ENCODE results near the gene KLHL30. TPM values are rescaled to one million over a fixed set of nuclear protein-coding genes. Genes with fewer than 3 reads are reported as not detected.

The KLHL30 gene, protein sequence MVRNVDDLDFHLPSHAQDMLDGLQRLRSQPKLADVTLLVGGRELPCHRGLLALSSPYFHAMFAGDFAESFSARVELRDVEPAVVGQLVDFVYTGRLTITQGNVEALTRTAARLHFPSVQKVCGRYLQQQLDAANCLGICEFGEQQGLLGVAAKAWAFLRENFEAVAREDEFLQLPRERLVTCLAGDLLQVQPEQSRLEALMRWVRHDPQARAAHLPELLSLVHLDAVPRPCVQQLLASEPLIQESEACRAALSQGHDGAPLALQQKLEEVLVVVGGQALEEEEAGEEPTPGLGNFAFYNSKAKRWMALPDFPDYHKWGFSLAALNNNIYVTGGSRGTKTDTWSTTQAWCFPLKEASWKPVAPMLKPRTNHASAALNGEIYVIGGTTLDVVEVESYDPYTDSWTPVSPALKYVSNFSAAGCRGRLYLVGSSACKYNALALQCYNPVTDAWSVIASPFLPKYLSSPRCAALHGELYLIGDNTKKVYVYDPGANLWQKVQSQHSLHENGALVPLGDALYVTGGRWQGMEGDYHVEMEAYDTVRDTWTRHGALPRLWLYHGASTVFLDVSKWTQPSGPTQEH
- total RNA-seq: not detected in 2 replicates

DNA sequence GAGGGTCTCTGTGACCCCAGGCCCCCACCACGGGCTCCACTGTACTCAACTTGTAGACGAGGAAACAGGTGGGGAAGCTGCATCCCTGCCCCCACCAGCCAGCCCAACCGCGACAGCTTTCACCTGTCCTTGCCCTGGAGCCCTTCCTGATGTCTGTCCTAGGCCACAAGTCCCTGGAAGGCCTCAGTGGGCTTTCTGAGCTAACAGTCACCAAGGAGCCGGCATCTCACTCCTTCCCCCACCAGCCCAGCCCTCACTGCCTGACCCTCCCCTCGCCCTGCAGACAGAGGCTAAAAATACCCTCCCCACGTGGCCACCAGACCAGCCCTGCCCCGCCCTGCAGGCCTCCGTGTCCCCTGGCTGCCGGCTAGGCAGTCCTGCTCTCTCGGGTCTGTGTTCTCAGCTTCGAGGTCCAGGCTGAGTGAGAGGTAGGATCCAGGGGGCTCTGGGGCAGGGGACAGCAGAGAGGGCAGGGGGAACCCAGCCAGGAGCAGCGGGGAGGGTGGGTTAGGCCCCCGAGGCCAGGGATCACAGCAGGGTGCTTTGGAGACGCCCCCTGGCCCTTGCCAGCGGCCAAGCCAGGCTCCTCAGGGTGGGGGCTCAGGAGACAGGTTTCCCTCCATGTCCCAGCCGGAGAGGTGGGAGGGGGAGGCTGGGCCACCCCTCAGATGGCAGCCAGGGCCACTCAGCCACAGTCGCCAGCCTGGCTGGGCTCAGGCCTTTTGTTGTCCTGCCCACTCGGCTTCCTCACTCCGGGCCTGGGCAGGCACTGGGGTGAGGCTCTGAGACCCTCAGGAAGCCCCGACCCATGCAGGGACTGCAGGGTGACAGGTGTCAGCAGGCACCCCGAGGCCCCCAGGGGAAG is at the start of gene KLHL30:
Gene KLHL30, plus strand, starts transcription at position 338 of the 865 bp plus-strand sequence. CDS start 2,087 bp downstream, outside the sequence.
- intact Hi-C loops (cut with micrococcal nuclease): loop anchor here (1.0 kb wide), 1 partner anchor 280 kb away; no protein-coding TSS in a partner anchor

- intact Hi-C loops (cut with micrococcal nuclease): no loop called here
Measured at GRCh38 chr2:238090887-238091286, 47.6 kb upstream of the KLHL30 start.

GRCh38 chr2:238091436-238092060 is 46.9 kb upstream of the KLHL30 start:
- intact Hi-C loops (cut with micrococcal nuclease): no loop called here

GRCh38 chr2:238092486-238093035 is 45.9 kb upstream of the KLHL30 start:
- intact Hi-C loops (cut with micrococcal nuclease): no loop called here

DNA sequence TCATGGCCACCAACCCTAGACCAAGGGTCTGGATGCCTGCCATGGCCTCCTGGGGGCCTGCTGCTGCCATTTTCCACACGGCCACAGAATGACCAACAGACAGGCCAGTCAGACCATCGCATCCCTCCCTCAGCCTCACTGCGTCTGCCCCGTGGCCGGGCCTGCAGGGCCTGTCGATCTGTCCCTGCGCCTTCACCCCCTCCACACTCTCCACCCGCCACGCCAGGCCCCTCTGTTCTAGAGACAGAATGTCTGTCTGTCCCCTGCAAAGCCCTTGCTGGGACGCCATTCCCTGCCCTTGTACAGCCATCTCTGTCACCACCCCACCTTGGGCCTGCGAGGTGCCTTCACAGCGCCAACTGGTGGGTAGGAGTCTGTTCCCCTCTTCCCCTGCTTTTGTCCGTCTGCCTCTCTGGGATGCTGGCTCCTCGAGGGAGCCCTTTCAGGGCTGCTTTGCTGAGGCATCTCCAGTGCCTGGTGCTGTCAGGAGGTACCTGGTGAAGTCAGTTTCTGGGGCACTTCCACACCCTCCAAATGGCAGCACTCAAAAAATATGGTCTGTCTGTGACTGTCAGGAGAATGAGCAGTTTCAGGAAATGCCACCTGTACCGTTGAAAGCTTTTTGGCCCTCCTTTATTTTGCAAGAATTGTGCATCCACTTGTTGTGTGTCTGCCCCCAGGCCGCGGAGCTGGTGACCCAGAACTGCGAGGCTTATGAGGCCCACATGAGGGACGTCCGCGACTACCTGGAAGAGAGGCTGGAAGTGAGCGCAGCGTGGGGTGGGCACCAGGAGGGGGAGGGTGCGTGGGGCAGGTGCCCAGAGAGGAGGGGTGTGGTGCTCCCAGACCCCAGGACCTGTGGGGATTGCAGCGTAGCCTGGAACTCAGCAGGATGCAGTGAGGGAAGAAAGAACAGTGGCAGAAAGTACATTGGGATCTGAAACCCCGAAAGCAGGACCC is 45.0 kb upstream of the KLHL30 start:
- intact Hi-C loops (cut with micrococcal nuclease): no loop called here

GRCh38 chr2:238094438-238095022 is 43.9 kb upstream of the KLHL30 start:
- intact Hi-C loops (cut with micrococcal nuclease): no loop called here

GRCh38 chr2:238095143-238095542 is 43.3 kb upstream of the KLHL30 start:
- intact Hi-C loops (cut with micrococcal nuclease): no loop called here

DNA sequence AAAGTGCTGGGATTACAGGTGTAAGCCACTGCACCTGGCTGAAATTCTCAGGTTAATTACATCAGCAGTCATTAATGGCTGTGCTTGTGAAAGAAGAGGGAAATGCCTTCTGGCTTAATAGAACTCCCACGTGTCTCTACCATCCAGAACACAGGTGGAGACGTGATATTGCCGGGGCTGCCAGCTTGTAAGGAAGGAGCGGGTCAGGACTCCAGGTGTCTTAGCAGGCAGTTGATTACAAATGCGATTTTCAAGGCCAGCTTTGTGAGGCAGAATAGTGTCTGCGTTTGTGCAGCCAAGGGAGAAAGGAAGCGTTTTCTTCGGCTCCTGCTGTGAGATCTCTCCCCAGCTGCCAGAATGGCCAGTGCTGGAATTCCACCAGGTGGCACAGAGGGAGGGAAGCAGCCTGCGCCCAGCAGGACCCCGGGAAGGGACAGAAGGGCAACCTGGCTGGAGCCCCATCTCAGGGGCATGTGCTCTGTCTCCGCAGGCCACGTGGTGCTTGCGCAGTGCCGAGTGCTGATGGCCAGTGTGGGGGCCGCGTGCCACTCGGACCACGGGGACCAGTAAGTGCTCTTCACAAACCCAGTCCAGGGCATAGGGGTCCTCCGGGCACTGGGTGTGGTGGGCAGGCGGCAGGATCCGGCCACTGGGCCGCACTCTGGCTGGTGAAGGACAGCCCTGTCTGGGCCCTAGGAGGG is 42.0 kb upstream of the KLHL30 start:
- intact Hi-C loops (cut with micrococcal nuclease): no loop called here

DNA sequence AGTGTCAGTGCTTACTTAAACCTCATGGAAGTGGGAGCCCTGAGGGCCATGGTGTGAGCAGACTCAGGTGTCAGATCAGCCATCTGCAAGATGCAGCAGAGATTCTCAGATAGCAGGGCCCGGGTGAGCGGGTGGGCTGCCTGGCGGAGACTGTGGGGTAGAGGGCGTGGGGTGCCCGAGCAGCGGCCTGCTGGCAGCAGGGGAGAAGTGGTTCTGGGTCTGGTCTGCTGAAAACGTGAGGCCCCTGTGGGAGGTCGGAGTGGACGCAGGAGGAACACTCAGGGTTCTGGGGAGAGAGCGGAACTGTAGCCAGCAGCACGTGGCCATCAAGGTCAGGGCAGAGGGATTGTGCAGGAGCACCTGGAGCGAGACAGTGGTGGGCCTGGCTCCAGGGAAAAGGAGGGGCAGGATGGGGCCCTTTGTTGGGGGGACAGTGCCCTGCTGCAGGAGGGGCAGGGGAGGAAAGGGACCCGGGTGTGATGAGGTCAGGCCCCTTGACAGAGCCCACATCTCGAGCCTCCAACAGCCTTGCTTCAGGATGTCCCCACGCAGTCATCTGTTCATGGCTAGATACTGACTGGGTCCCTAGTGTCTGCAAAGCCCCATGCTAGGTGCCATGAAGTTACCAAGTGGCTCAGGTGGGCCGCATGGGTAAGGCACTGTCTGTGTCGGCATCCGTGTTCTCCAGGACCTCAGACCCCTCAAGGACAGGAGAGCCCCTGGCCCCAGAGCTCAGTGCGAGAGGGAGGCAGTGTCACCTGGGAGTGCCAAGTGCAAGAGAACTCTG is 41.1 kb upstream of the KLHL30 start:
- intact Hi-C loops (cut with micrococcal nuclease): no loop called here

GRCh38 chr2:238097988-238098871 is 40.2 kb upstream of the KLHL30 start:
- intact Hi-C loops (cut with micrococcal nuclease): no loop called here

- intact Hi-C loops (cut with micrococcal nuclease): no loop called here
Measured at GRCh38 chr2:238098901-238099713, 39.4 kb upstream of the KLHL30 start.

- intact Hi-C loops (cut with micrococcal nuclease): no loop called here
Measured at GRCh38 chr2:238099714-238100048, 38.8 kb upstream of the KLHL30 start.

- intact Hi-C loops (cut with micrococcal nuclease): no loop called here
Measured at GRCh38 chr2:238100049-238100820, 38.2 kb upstream of the KLHL30 start, which contains the start of gene ESPNL. TSS of gene ESPNL (plus strand) at chr2:238100340. CDS start at chr2:238100420, 80 bp downstream.

- intact Hi-C loops (cut with micrococcal nuclease): no loop called here
Measured at GRCh38 chr2:238100821-238101771, 37.4 kb upstream of the KLHL30 start.
